Thymus (tissue), 11 donors: ENCODE results near the gene SLC25A5. TPM values are rescaled to one million over a fixed set of nuclear protein-coding genes. Genes with fewer than 3 reads are reported as not detected.
"Not testable (repeated sequence)": the region's sequence is repeated elsewhere in the genome, so short reads cannot be mapped to it uniquely, and the experiment has no call there.

Source experiments
- DNase-seq, 9 donors: peaks; one replicate each; pipeline ENCODE4 v3.0.0-alpha.2; 2013; ENCODE audit warnings: low spot score in 9 of 9, low read depth in 6 of 9, missing footprints in 1 of 9
- H3K27ac ChIP-seq, 2 donors: one replicate each; pipeline ENCODE4 v1.5.1; 2013; ENCODE audit warnings: control low read depth in 1 of 2, low read depth in 1 of 2, low read length in 1 of 2, mild to moderate bottlenecking in 1 of 2, moderate library complexity in 1 of 2
- H3K27me3 ChIP-seq, 2 donors: one replicate each; pipeline ENCODE4 v1.5.1; 2013; ENCODE audit warnings: low read length in 1 of 2; ENCODE audit not compliant: control insufficient read depth in 2 of 2, insufficient read depth in 1 of 2
- H3K36me3 ChIP-seq, 2 donors: one replicate each; pipeline ENCODE4 v1.5.1; 2013; ENCODE audit warnings: low read length in 1 of 2, mild to moderate bottlenecking in 1 of 2, moderate library complexity in 1 of 2; ENCODE audit not compliant: control insufficient read depth in 2 of 2, insufficient read depth in 2 of 2
- H3K4me1 ChIP-seq, 2 donors: one replicate each; pipeline ENCODE4 v1.5.1; 2013; ENCODE audit warnings: low read length in 2 of 2; ENCODE audit not compliant: control insufficient read depth in 2 of 2, insufficient read depth in 2 of 2
- H3K4me3 ChIP-seq, 2 donors: one replicate each; pipeline ENCODE4 v1.5.1; 2013; ENCODE audit warnings: low read length in 2 of 2, control low read depth in 1 of 2, mild to moderate bottlenecking in 1 of 2
- H3K9me3 ChIP-seq, 2 donors: one replicate each; pipeline ENCODE4 v1.5.1; 2013; ENCODE audit warnings: low read length in 1 of 2, mild to moderate bottlenecking in 1 of 2; ENCODE audit not compliant: control insufficient read depth in 2 of 2, insufficient read depth in 1 of 2
- WGBS: extraction: QIAGEN DNeasy Blood & Tissue Kit; methylation state at CpG from one replicate; pipeline ENCODE4 v1.1.7; 2013; 5-methylcytosine and 5-hydroxymethylcytosine counted together
- polyA plus RNA-seq: library from polyadenylated mRNA; stranded (reverse); fragments of 200-250 nt; gene quantifications from one replicate; pipeline ENCODE4 v1.2.3, GENCODE V29; 2013
- total RNA-seq: library from RNA; stranded (reverse); fragments of 120-200 nt; gene quantifications from one replicate; pipeline ENCODE4 v1.2.4, GENCODE V29; 2013
- donor health status: healthy.

The SLC25A5 gene
- total and polyA plus RNA-seq, 2 donors, result 237 to 279 TPM

DNA sequence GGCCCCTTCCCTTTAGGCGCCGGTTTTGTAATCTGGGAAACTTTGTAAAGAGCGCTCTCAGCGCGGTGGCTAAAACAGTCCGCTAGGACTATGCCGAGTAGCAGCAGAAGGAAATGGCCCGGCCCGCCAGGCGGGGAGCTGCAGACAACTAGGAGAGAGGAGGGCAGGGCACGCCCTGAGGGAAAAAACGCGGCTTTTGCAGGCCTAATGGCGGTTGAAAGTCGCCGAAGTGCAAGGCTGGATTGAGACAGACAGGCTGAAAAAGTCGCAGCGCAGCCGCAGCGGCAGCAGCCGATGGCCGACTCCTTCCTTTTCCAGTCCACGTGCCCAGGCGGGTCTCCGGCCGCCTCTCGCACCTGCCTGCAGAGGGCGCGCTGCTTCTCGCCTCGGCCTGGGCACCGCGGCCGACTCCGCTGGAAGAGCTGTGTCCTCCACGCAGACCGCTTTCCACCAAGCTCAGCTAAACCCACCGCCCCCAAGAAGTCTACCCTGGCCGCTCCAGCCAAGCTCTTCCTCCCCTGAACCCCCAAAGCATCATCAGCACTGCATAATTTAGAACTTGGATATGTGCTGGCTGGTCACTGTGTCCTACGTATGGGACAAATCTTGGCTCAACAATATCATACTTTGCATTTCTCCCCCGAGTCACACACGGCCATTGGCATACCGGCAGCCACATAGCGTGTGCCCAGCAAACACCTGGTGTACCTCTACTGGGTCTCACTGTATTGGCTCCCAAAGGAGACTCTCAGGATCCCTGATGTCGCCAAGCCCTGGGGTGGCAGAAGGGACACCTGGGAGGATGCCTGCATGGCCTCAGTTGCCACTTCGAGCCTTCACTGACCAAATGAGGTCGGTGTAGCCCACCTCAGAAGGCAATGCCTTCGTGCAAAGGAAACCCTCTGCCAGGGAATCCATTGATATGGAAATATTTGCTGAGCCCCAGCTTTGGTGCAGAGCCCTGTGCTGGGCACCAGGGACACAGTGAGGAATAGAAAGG lies 14.5 kb downstream of the SLC25A5 start:
- Histone ChIP-seq H3K36me3 (no peaks in the 10 kb centered on the region), H3K27me3 (no peaks in the 10 kb centered on the region), H3K9me3 (no peaks in the 10 kb centered on the region), H3K4me3 (peak overlapping the region; percentile 25 to 43), H3K4me1 (peaks cover 0 to 14% of the 10 kb centered on the region in 2 donors), H3K27ac (peak overlapping the region in 1 of 2 donors; percentile 36)
- peak in 3 of 9 donors; percentile 44 to 65 (median 53) for DNase-seq
- WGBS, result 18% methylated on average over 48 of the region's 48 CpGs

DNA sequence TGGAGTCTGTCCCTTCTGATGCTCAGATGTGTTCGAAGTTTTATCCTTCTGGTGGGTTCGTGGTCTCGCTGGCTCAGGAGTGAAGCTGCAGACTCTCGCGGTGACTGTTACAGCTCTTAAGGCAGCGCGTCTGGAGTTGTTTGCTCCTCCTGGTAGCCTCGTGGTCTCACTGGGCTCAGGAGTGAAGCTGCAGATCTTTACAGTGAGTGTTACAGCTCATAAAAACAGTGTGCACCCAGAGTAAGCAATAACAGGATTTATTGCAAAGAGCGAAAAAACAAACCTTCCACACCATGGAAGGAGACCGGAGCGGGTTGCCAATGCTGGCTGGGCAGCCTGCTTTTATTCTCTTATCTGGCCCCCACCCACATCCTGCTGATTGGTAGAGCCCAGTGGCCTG lies 18.5 kb downstream of the SLC25A5 start:
- Histone ChIP-seq H3K27me3 (no peaks in the 10 kb centered on the region), H3K27ac (no peak overlapping the region), H3K9me3 (no peaks in the 10 kb centered on the region), H3K4me1 (peaks cover 0 to 16% of the 10 kb centered on the region in 2 donors), H3K36me3 (no peaks in the 10 kb centered on the region), H3K4me3 (no peak overlapping the region)
- no peak for DNase-seq
- WGBS, result 49% methylated on average over 11 of the region's 11 CpGs

DNA sequence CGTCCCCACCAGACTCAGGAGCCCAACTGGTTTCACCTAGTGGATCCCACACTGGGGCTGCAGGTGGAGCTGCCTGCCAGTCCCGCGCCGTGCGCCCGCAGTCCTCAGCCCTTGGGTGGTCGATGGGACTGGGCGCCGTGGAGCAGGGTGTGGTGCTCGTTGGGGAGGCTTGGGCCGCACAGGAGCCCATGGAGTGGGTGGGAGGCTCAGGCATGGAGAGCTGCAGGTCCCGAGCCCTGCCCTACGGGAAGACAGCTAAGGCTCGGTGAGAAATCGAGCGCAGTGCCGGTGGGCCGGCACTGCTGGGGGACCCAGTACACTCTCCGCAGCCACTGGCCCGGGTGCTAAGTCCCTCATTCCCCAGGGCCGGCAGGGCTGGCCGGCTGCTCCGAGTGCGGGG lies 19.5 kb downstream of the SLC25A5 start:
- not testable (repeated sequence) for H3K36me3 ChIP-seq, H3K27ac ChIP-seq, DNase-seq, H3K27me3 ChIP-seq, H3K4me1 ChIP-seq, H3K9me3 ChIP-seq, H3K4me3 ChIP-seq
- 95% methylated on average over 20 of the region's 24 CpGs for WGBS

DNA sequence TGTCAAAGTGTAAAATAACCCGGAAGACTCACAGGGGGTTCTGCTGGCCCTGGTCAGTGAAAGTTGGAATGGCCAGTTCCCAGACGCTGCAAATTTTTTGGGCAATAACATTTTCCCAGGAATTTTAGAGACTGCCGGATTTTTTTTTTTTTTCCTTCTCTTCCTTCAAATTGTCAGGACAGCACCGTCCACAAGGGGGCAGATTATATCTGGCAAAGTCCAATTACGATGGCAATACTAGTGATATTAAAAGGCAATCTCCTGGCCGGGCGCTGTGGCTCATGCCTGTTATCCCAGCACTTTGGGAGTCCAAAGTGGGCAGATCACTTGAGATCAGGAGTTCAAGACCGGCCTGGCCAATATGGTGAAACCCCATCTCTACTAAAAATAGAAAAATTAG lies 20.5 kb downstream of the SLC25A5 start:
- 23% methylated on average over 8 of the region's 8 CpGs for whole genome bisulfite sequencing
- Histone ChIP-seq H3K4me3 (no peak overlapping the region), H3K36me3 (no peaks in the 10 kb centered on the region), H3K27me3 (no peaks in the 10 kb centered on the region), H3K27ac (no peak overlapping the region), H3K4me1 (peaks cover 0 to 5% of the 10 kb centered on the region in 2 donors), H3K9me3 (no peaks in the 10 kb centered on the region)
- peak in 1 of 9 donors; percentile 50 for DNase-seq

DNA sequence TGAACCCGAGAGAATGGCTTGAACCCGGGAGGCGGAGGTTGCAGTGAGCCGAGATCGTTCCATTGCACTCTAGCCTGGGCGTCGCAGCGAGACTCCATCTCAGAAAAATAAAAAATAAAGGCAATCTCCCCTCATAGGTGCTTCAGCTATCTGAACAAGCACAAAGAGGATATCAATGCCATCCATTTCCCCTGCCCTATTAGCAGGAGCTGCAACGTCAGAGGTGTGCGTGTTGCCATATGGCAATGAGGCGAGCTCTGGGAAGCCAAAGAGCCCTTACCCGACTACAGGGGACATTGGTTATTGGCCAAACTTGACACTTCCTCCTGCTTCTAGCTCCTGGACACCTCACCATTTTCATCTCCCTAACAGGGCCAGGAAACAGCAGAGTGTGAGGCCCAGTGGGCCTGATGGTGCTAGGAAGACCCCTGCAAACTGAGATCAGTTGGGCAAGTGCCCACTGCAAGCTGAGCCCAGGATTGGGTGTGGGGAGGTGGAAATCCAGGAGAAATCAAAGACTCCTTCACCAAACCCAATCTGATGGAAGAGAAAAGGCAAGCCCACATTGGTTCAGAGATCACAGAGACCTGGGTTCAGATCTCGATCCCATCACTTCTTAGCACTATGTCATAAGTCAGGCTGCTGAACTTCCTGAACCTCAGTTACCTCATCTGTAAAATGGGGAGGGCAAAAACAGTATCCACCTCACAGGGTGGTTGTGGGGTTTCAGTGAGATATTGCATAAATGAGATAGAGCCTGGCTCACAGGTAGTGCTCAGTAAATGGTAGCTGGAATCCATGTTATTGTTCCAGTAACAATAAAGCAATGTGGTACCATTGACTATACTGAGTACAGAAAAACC lies 21.2 kb downstream of the SLC25A5 start:
- Histone ChIP-seq H3K36me3 (no peaks in the 10 kb centered on the region), H3K9me3 (no peaks in the 10 kb centered on the region), H3K4me3 (no peak overlapping the region), H3K4me1 (peaks cover 0 to 8% of the 10 kb centered on the region in 2 donors), H3K27me3 (no peaks in the 10 kb centered on the region), H3K27ac (no peak overlapping the region)
- DNase-seq, result no peak
- WGBS, result 90% methylated on average over 13 of the region's 13 CpGs

DNA sequence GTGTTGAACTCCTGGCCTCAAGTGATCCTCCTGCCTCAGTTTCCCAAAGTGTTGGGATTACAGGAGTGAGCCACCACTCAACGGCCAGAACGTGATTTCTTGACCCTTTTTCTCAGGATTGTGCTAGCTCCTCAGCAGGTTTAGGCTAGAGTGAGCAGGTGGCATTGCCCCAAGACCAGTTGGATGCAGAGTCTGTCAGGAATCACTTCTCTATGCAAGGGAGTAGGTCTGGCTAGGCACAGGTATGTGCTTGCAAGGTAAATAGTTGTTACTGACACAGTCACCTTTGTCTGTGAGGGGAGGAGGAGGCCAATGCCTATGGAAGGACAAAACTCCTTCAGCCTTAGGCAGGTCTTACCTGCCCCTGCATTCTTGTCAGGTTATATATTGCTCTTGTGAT lies 24.2 kb downstream of the SLC25A5 start:
- no peak for DNase-seq
- H3K9me3 ChIP-seq, result no peaks in the 10 kb centered on the region

DNA sequence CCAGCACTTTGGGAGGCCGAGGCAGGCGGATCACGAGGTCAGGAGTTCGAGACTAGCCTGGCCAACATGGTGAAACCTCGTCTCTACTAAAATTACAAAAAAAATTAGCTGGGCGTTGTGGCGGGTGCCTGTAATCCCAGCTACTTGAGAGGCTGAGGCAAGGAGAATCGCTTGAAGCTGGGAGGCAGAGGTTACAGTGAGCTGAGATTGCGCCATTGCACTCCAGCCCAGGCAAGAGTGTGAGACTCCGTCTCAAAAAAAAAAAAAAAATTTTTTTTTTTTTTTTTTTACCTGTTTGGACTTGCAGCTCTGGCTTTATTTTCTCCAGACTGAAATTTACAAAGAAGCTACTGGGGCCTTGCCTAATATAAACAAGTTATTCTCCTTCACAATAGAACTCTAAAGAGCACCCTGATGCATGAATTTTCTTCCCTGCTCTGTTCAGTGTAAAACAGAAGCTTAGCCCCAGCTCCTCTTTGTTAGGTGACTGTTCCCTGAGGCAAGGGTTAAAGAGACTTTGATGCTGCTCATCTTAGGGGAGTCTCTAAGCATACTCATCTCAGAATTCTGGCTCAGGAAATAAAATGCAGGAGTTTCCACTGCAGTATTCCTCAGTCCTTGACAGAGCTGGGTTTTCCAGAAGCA lies 25.7 kb downstream of the SLC25A5 start:
- 93% methylated on average over 10 of the region's 10 CpGs for WGBS
- H3K4me1 ChIP-seq, result peaks cover 7 to 38% of the 10 kb centered on the region in 2 donors
- H3K4me3 ChIP-seq, H3K36me3 ChIP-seq, H3K27ac ChIP-seq, H3K9me3 ChIP-seq, H3K27me3 ChIP-seq, DNase-seq: not testable (repeated sequence)

More for the DNA sequence above, 24.2 kb downstream of the SLC25A5 start:
- Histone ChIP-seq H3K27ac (no peak overlapping the region), H3K36me3 (no peaks in the 10 kb centered on the region), H3K27me3 (no peaks in the 10 kb centered on the region), H3K4me3 (no peak overlapping the region), H3K4me1 (peaks cover 7 to 35% of the 10 kb centered on the region in 2 donors)
- 97% methylated on average over 2 of the region's 2 CpGs for WGBS

DNA sequence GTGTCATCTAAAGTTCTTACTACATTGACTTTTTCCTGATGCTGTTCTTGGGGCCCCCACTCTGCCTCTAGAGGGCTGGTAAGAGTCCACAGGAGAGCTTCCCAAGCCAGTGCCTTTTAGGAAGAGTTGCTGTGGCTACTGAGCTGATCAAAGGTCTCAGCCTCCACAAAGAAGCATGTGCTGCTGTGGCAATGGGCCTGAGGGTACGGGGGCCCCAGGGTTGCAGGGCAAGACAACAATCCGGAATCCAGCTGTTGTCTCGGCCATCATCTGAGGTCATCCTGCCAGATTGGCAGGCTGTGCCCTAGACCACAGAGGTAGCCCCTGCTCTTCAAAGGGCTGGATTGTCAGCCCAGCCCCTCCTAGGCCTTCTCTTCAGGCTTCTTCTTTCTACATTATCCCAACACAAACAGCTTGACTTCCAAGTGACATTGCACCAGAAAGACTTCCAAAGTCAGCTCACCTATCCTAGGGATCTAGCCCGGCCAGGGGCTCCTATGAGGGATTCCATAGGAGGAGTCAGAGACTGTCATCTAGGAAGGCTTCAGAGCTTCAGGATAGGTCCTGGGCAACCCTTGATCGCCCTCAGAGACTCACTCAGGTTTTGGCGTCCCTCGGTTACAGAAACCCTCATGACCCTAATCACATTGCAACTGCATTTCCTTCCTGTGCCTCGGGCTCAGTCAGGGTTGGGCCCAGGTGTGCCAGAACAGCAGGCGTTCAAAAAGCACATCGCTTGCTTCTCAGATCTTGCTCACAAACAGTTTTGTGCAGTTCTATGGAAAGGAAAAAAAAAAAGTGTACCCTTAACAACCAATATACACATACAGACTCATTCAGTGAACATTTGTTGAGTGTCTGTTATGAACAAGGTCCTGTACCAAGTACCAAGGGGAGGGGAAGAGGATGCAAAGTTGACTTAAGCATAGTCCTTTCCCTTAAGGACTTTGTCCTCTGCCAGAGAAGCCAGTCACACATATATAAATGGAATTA lies 27.8 kb downstream of the SLC25A5 start:
- Histone ChIP-seq H3K4me3 (no peak overlapping the region), H3K27me3 (no peaks in the 10 kb centered on the region), H3K9me3 (no peaks in the 10 kb centered on the region), H3K27ac (peak overlapping the region; percentile 84 to 99), H3K4me1 (peaks cover 7 to 41% of the 10 kb centered on the region in 2 donors), H3K36me3 (no peaks in the 10 kb centered on the region)
- 38% methylated on average over 10 of the region's 10 CpGs for WGBS
- DNase-seq, result peak in 5 of 9 donors; percentile 52 to 86 (median 66)
